HepG2 (cell line): Measurements from ENCODE around the gene IQCN. TPM values are rescaled to one million over a fixed set of nuclear protein-coding genes. Genes with fewer than 3 reads are reported as not detected.
A peak's percentile ranks its signal among the peaks of the same experiment; 100 is the strongest.

Experiments
- MTF1 ChIP-seq: sonication (generic); formaldehyde crosslinking; IDR thresholded peaks from 2 replicates; pipeline ENCODE4 v1.5.0; 2020; ENCODE audit warnings: missing genetic modification reagents
- MXD4 ChIP-seq: IDR thresholded peaks from 2 replicates; pipeline ENCODE4 v1.6.1; 2016; ENCODE audit warnings: mild to moderate bottlenecking, missing biosample characterization, missing genetic modification reagents
- POLR2A ChIP-seq, 2 experiments: IDR thresholded peaks; 2 replicates each; pipeline ENCODE4 v1.6.1; 2011; ENCODE audit warnings: low read depth in 2 of 2, low read length in 2 of 2, mild to moderate bottlenecking in 1 of 2, moderate library complexity in 1 of 2; ENCODE audit not compliant: insufficient read depth in 1 of 2
- PPARG ChIP-seq: conservative IDR thresholded peaks from 2 replicates; pipeline ENCODE4 v1.6.1; 2016; ENCODE audit warnings: missing biosample characterization, missing genetic modification reagents
- RFXAP ChIP-seq: sonication (generic); formaldehyde crosslinking; IDR thresholded peaks from 2 replicates; pipeline ENCODE4 v1.4.0; 2020; ENCODE audit warnings: missing genetic modification reagents, borderline replicate concordance
- SP4 ChIP-seq: sonication (generic); formaldehyde crosslinking; IDR thresholded peaks from 2 replicates; pipeline ENCODE4 v1.8.1; 2023; ENCODE audit warnings: mild to moderate bottlenecking, missing genetic modification reagents
- ZIK1 ChIP-seq: sonication (generic); formaldehyde crosslinking; IDR thresholded peaks from 2 replicates; pipeline ENCODE4 v1.5.0; 2020; ENCODE audit warnings: mild to moderate bottlenecking, low read depth, missing genetic modification reagents, borderline replicate concordance
- ZNF17 ChIP-seq: sonication (generic); formaldehyde crosslinking; IDR thresholded peaks from 2 replicates; pipeline ENCODE4 v1.5.0; 2020; ENCODE audit warnings: mild to moderate bottlenecking, missing genetic modification reagents
- ZNF235 ChIP-seq: sonication (generic); formaldehyde crosslinking; IDR thresholded peaks from 2 replicates; pipeline ENCODE4 v1.8.1; 2023; ENCODE audit warnings: mild to moderate bottlenecking, missing genetic modification reagents, borderline replicate concordance
- ZNF331 ChIP-seq: sonication (generic); formaldehyde crosslinking; IDR thresholded peaks from 2 replicates; pipeline ENCODE4 v1.4.0; 2020; ENCODE audit warnings: missing genetic modification reagents
- ZNF549 ChIP-seq: sonication (generic); formaldehyde crosslinking; IDR thresholded peaks from 2 replicates; pipeline ENCODE4 v1.5.0; 2020; ENCODE audit warnings: missing genetic modification reagents
- ZNF567 ChIP-seq: sonication (generic); formaldehyde crosslinking; IDR thresholded peaks from 2 replicates; pipeline ENCODE4 v1.8.1; 2023; ENCODE audit warnings: mild to moderate bottlenecking, missing genetic modification reagents, borderline replicate concordance
- ZNF703 ChIP-seq: sonication (generic); formaldehyde crosslinking; IDR thresholded peaks from 2 replicates; pipeline ENCODE4 v1.5.1; 2020; ENCODE audit warnings: missing genetic modification reagents, mild to moderate bottlenecking, moderate library complexity, borderline replicate concordance
- ZNF766 ChIP-seq: sonication (generic); formaldehyde crosslinking; IDR thresholded peaks from 2 replicates; pipeline ENCODE4 v1.5.0; 2020; ENCODE audit warnings: missing genetic modification reagents, borderline replicate concordance
- polyA plus RNA-seq, 8 experiments: library from polyadenylated mRNA; depleted of rRNA in 3 of 8; stranded (reverse) in 7 of 8; unstranded in 1 of 8; fragments of >200 nt; fragmentation: Illumina TruSeq in 4 of 8; extraction: Trizol in 4 of 8; gene quantifications; 2 replicates each; pipeline versions ENCODE4 v1.2.1 to v1.2.3, GENCODE V29; 2011 to 2016; ENCODE audit warnings: low read depth in 4 of 8, missing spikeins in 1 of 8, mixed read lengths in 1 of 8; ENCODE audit not compliant: insufficient read depth in 1 of 8
- total RNA-seq, 5 experiments: library from RNA; depleted of rRNA; stranded (reverse); fragments of >200 nt; fragmentation: Illumina TruSeq; extraction: Trizol; gene quantifications; 2 replicates each; pipeline ENCODE4 v1.2.3, GENCODE V29; 2016; ENCODE audit warnings: low read depth in 1 of 5
- TF ChIP-seq, protein P1 (sequence below): sonication (generic); formaldehyde crosslinking; IDR thresholded peaks from 2 replicates; pipeline ENCODE4 v1.5.0; 2020; ENCODE audit warnings: mild to moderate bottlenecking, missing genetic modification reagents, borderline replicate concordance
- TF ChIP-seq, protein P2 (sequence below): sonication (generic); formaldehyde crosslinking; IDR thresholded peaks from 2 replicates; pipeline ENCODE4 v1.4.0; 2020; ENCODE audit warnings: mild to moderate bottlenecking, missing genetic modification reagents
- TF ChIP-seq, protein P3 (sequence below): sonication (generic); formaldehyde crosslinking; IDR thresholded peaks from 2 replicates; pipeline ENCODE4 v1.5.0; 2020; ENCODE audit warnings: mild to moderate bottlenecking, missing genetic modification reagents

The IQCN gene
- total and polyA plus RNA-seq, 2 of the 13 experiments (the other 11 are each of a cell fraction or from before 2014, with no cell fraction given), result 0.04 to 0.18 TPM

DNA sequence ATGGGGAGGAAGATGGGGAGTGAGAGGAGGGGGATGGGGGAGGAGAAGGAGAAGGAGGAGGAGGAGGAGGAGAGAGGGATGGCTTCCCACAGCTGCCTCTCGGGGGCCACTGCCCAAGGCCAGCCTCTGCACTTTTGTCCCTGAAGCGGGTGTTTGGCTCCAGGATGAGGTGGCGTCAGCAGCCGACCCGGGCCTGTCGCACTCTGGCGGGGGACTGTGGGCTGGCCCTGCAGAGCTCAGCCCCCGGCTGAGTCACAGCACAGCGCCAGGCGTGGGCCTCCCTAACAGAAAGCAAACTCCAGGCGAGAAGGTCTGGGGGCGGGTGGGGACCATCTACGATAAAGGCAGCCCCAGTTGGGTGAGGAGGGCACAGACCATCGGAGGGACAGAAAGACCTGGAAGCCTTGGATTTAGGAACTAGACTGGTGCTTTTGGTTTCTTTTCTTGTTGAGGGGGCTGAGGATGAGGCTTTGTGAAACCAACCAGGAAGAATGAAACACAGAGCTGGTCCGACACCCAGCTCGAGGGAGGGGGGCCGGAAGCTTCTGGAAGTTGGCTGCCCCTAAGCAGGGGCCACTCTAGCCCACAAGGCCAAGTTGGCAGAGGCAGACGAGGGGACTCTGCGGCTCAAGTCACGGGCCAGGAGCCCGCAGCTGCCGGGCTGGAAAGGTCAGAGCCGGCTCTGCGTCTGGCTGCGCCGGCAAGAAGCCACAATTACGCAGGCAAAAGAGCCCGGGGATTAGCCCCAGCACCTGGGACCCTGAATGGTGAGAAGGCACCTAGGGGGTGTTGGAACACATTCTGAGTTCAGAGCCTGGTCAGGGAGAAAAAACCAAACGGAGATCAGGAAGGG is 30.4 kb upstream of the IQCN start (continued):
- TF ChIP-seq, protein P1, sequence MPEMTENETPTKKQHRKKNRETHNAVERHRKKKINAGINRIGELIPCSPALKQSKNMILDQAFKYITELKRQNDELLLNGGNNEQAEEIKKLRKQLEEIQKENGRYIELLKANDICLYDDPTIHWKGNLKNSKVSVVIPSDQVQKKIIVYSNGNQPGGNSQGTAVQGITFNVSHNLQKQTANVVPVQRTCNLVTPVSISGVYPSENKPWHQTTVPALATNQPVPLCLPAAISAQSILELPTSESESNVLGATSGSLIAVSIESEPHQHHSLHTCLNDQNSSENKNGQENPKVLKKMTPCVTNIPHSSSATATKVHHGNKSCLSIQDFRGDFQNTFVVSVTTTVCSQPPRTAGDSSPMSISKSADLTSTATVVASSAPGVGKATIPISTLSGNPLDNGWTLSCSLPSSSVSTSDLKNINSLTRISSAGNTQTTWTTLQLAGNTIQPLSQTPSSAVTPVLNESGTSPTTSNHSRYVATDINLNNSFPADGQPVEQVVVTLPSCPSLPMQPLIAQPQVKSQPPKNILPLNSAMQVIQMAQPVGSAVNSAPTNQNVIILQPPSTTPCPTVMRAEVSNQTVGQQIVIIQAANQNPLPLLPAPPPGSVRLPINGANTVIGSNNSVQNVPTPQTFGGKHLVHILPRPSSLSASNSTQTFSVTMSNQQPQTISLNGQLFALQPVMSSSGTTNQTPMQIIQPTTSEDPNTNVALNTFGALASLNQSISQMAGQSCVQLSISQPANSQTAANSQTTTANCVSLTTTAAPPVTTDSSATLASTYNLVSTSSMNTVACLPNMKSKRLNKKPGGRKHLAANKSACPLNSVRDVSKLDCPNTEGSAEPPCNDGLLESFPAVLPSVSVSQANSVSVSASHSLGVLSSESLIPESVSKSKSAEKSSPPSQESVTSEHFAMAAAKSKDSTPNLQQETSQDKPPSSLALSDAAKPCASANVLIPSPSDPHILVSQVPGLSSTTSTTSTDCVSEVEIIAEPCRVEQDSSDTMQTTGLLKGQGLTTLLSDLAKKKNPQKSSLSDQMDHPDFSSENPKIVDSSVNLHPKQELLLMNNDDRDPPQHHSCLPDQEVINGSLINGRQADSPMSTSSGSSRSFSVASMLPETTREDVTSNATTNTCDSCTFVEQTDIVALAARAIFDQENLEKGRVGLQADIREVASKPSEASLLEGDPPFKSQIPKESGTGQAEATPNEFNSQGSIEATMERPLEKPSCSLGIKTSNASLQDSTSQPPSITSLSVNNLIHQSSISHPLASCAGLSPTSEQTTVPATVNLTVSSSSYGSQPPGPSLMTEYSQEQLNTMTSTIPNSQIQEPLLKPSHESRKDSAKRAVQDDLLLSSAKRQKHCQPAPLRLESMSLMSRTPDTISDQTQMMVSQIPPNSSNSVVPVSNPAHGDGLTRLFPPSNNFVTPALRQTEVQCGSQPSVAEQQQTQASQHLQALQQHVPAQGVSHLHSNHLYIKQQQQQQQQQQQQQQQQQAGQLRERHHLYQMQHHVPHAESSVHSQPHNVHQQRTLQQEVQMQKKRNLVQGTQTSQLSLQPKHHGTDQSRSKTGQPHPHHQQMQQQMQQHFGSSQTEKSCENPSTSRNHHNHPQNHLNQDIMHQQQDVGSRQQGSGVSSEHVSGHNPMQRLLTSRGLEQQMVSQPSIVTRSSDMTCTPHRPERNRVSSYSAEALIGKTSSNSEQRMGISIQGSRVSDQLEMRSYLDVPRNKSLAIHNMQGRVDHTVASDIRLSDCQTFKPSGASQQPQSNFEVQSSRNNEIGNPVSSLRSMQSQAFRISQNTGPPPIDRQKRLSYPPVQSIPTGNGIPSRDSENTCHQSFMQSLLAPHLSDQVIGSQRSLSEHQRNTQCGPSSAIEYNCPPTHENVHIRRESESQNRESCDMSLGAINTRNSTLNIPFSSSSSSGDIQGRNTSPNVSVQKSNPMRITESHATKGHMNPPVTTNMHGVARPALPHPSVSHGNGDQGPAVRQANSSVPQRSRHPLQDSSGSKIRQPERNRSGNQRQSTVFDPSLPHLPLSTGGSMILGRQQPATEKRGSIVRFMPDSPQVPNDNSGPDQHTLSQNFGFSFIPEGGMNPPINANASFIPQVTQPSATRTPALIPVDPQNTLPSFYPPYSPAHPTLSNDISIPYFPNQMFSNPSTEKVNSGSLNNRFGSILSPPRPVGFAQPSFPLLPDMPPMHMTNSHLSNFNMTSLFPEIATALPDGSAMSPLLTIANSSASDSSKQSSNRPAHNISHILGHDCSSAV (CRISPR knock-in tag), result no peak
- TF ChIP-seq SP4 (CRISPR knock-in tag) (no peak), ZNF17 (CRISPR knock-in tag) (no peak), ZNF567 (CRISPR knock-in tag) (no peak), MXD4 (CRISPR knock-in tag) (no peak), MTF1 (CRISPR knock-in tag) (no peak), POLR2A (IDR thresholded peaks at IDR 0.05; ENCODE audit: insufficient read depth in 1 of 2, low read depth in 2 of 2, low read length in 2 of 2) (peak; percentile 70 to 72), ZIK1 (no peak; the same call in 1 of the 2 replicates), ZNF703 (CRISPR knock-in tag) (no peak), ZNF235 (CRISPR knock-in tag) (peak; percentile 44; the same call in 1 of the 2 replicates), PPARG (CRISPR knock-in tag) (no peak), ZNF331 (CRISPR knock-in tag) (peak; percentile 91; the same call in 1 of the 2 replicates), ZNF549 (no peak), RFXAP (CRISPR knock-in tag) (no peak), ZNF766 (CRISPR knock-in tag) (no peak)
- TF ChIP-seq, protein P2, sequence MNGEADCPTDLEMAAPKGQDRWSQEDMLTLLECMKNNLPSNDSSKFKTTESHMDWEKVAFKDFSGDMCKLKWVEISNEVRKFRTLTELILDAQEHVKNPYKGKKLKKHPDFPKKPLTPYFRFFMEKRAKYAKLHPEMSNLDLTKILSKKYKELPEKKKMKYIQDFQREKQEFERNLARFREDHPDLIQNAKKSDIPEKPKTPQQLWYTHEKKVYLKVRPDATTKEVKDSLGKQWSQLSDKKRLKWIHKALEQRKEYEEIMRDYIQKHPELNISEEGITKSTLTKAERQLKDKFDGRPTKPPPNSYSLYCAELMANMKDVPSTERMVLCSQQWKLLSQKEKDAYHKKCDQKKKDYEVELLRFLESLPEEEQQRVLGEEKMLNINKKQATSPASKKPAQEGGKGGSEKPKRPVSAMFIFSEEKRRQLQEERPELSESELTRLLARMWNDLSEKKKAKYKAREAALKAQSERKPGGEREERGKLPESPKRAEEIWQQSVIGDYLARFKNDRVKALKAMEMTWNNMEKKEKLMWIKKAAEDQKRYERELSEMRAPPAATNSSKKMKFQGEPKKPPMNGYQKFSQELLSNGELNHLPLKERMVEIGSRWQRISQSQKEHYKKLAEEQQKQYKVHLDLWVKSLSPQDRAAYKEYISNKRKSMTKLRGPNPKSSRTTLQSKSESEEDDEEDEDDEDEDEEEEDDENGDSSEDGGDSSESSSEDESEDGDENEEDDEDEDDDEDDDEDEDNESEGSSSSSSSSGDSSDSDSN, result peak; percentile 98
- TF ChIP-seq, protein P3, sequence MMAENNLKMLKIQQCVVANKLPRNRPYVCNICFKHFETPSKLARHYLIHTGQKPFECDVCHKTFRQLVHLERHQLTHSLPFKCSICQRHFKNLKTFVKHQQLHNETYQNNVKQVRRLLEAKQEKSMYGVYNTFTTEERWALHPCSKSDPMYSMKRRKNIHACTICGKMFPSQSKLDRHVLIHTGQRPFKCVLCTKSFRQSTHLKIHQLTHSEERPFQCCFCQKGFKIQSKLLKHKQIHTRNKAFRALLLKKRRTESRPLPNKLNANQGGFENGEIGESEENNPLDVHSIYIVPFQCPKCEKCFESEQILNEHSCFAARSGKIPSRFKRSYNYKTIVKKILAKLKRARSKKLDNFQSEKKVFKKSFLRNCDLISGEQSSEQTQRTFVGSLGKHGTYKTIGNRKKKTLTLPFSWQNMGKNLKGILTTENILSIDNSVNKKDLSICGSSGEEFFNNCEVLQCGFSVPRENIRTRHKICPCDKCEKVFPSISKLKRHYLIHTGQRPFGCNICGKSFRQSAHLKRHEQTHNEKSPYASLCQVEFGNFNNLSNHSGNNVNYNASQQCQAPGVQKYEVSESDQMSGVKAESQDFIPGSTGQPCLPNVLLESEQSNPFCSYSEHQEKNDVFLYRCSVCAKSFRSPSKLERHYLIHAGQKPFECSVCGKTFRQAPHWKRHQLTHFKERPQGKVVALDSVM, result peak; percentile 78
